HG03354 (cell line): ENCODE measurements around the gene PIK3C2B.

ENCODE experiments used
- ATAC-seq: cut with Tn5 transposase; IDR thresholded peaks from one replicate; pipeline ENCODE4 v1.9.1; 2021; ENCODE audit warnings: mild to moderate bottlenecking; ENCODE audit not compliant: unreplicated experiment, poor library complexity, severe bottlenecking

The PIK3C2B gene

GRCh38 chr1:204464701-204465100, 29.9 kb downstream of the PIK3C2B start:
- ATAC-seq: no peak

- ATAC-seq: no peak
Observed at GRCh38 chr1:204464187-204464631, 30.4 kb downstream of the PIK3C2B start.

- no peak for ATAC-seq
Observed at GRCh38 chr1:204463125-204464060, 31.2 kb downstream of the PIK3C2B start.

- no peak for ATAC-seq
Observed at GRCh38 chr1:204462229-204462561, 32.4 kb downstream of the PIK3C2B start.

GRCh38 chr1:204461331-204462228, 33.0 kb downstream of the PIK3C2B start:
- ATAC-seq: no peak

- no peak for ATAC-seq
Observed at GRCh38 chr1:204460346-204460745, 34.3 kb downstream of the PIK3C2B start.

GRCh38 chr1:204459706-204460105, 34.9 kb downstream of the PIK3C2B start:
- no peak for ATAC-seq

- ATAC-seq: no peak
Observed at GRCh38 chr1:204457666-204458065, 36.9 kb downstream of the PIK3C2B start.

- no peak for ATAC-seq
Observed at GRCh38 chr1:204456826-204457442, 37.7 kb downstream of the PIK3C2B start.

- ATAC-seq: no peak
Observed at GRCh38 chr1:204455831-204456145, 38.8 kb downstream of the PIK3C2B start.

- ATAC-seq: no peak
Observed at GRCh38 chr1:204455063-204455830, 39.4 kb downstream of the PIK3C2B start.

- no peak for ATAC-seq
Observed at GRCh38 chr1:204454476-204454875, 40.1 kb downstream of the PIK3C2B start.

GRCh38 chr1:204453141-204453772, 41.3 kb downstream of the PIK3C2B start:
- peak; percentile 83 for ATAC-seq

- ATAC-seq: no peak
Observed at GRCh38 chr1:204451352-204452124, 43.1 kb downstream of the PIK3C2B start.

- no peak for ATAC-seq
Observed at GRCh38 chr1:204450461-204451257, 43.9 kb downstream of the PIK3C2B start.

- no peak for ATAC-seq
Observed at GRCh38 chr1:204449678-204450280, 44.8 kb downstream of the PIK3C2B start.

- ATAC-seq: no peak
Observed at GRCh38 chr1:204448991-204449677, 45.5 kb downstream of the PIK3C2B start.
